Kidney epithelial cell (primary cell): ENCODE results near the gene CLSTN2. TPM values are rescaled to one million over a fixed set of nuclear protein-coding genes. Genes with fewer than 3 reads are reported as not detected.

ENCODE experiments used
- DNase-seq: peaks from one replicate; pipeline ENCODE4 v3.0.0-alpha.2; 2010; ENCODE audit warnings: low read depth
- H3K27me3 ChIP-seq: 2 replicates; pipeline ENCODE4 v1.6.0; 2011; ENCODE audit warnings: low read length; ENCODE audit not compliant: control insufficient read depth, insufficient read depth
- H3K36me3 ChIP-seq: 2 replicates; pipeline ENCODE4 v1.5.1; 2011; ENCODE audit warnings: low read length; ENCODE audit not compliant: control insufficient read depth, insufficient read depth
- H3K4me3 ChIP-seq: 2 replicates; pipeline ENCODE4 v1.5.1; 2011; ENCODE audit warnings: low read depth, mild to moderate bottlenecking, control low read depth, low read length
- total RNA-seq: library from RNA; depleted of rRNA; stranded (reverse); fragments of >200 nt; gene quantifications from 2 replicates; pipeline ENCODE4 v1.2.3, GENCODE V29; 2015
- TF ChIP-seq, protein P1 (sequence below): IDR thresholded peaks from 2 replicates; pipeline ENCODE4 v1.5.1; 2011; ENCODE audit warnings: mild to moderate bottlenecking, moderate library complexity, low read length, control low read depth, inconsistent platforms; ENCODE audit not compliant: insufficient read depth, poor library complexity, severe bottlenecking

Gene CLSTN2
- total RNA-seq, 1 donor from 2014 or later, result 10.9 TPM

GRCh38 chr3:140378571-140379340, 443.8 kb downstream of the CLSTN2 start:
- TF ChIP-seq, protein P1, sequence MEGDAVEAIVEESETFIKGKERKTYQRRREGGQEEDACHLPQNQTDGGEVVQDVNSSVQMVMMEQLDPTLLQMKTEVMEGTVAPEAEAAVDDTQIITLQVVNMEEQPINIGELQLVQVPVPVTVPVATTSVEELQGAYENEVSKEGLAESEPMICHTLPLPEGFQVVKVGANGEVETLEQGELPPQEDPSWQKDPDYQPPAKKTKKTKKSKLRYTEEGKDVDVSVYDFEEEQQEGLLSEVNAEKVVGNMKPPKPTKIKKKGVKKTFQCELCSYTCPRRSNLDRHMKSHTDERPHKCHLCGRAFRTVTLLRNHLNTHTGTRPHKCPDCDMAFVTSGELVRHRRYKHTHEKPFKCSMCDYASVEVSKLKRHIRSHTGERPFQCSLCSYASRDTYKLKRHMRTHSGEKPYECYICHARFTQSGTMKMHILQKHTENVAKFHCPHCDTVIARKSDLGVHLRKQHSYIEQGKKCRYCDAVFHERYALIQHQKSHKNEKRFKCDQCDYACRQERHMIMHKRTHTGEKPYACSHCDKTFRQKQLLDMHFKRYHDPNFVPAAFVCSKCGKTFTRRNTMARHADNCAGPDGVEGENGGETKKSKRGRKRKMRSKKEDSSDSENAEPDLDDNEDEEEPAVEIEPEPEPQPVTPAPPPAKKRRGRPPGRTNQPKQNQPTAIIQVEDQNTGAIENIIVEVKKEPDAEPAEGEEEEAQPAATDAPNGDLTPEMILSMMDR, result no peak
- Histone ChIP-seq H3K4me3 (no peak overlapping the region), H3K36me3 (no peaks in the 10 kb centered on the region), H3K27me3 (no peaks in the 10 kb centered on the region)
- DNase-seq, result no peak

DNA sequence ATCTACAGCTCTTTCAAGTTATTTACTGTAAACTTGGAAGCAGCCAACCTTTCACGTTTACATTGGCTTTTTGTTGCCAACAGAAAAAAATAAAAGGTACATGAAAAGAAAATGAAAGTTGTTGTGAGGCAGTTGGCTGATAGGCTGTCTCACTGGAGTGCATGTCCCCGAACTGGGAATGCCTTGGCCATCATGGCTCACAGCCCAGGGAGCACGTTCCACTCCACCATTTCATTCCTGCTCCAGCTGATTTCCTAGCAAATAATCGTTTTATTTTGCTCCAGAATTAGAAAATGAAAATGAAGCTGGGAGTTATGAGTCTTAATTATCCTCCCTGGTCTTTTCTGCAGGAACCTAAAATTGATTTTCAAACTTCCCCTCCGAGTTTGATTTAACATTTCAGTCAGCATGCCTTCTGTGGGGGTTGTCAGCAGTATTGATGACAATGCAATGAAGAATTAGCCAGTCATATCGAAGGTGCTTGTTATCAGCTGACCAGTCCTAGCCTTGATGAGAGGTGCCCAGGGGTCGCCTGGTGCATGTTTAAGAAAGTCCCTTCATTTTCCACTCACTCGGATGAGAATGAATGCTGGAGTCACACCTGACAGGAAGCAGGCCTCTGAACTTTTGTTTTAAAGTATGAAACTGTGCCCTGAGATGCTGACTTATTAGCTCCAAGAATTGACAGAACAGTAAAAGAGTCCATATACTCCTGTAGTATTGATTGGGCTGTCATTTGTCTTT, 449.2 kb downstream of the CLSTN2 start:
- TF ChIP-seq, protein P1, result no peak
- no peak for DNase-seq
- H3K27me3 ChIP-seq, result no peaks in the 10 kb centered on the region
- H3K36me3 ChIP-seq, result no peaks in the 10 kb centered on the region
- H3K4me3 ChIP-seq, result no peak overlapping the region

DNA sequence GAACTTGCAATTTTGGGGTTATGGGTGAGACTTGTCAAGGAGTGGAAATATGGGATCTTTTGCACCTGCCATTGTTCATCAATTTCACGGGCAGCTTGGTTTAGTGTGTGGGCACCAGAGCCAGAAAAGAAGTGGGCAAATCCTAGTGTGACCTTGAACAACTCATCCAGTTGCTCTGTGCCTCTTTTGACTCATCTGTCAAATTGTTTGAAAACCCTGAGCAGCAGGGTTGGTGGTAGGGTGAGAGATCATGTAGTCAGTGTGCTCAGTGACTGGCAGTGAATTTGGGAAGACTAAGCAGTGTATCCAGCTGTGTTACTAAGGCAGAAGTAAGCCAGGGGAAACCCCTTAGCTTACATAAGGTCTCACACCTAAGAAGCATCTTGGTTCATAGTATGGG, 449.9 kb downstream of the CLSTN2 start:
- H3K4me3 ChIP-seq, result no peak overlapping the region
- no peak for DNase-seq
- TF ChIP-seq, protein P1, result no peak
- no peaks in the 10 kb centered on the region for H3K27me3 ChIP-seq
- no peaks in the 10 kb centered on the region for H3K36me3 ChIP-seq

DNA sequence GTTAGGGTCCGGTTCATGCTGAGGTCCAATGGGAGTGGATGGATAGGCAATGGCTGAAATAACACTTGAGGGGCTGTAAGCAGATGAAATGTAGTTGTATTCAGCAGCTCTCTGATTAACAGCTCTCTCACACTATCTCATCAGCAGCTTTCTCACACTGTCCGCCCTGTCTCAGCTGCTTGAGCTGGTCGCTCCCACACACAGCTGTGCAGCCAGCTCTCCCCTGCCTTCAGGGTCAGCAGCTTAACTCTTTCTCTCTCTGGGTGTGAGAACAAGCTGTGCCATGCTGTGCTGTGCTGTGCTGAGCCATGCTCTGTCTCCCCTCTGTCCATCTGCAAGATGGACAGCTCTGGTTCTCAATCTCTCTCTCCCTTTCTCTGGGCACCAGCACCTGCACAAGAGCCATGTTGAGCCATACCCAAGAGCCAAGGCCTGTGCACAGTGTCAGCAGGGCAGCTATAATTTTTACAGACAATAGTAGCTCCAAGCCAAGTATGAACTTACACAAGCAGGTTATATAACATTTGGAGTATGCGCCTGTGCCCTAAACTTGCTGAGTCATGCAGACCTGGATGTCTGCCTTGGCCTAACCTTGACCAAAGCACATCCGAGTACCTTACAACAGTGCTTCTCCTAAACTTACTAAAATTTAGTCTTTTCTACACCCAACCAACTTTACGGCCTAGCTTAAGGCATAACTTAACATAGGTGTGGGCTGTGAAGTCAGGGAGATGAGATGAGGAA, 451.5 kb downstream of the CLSTN2 start:
- TF ChIP-seq, protein P1, result no peak
- H3K36me3 ChIP-seq, result no peaks in the 10 kb centered on the region
- no peak overlapping the region for H3K4me3 ChIP-seq
- no peak for DNase-seq
- H3K27me3 ChIP-seq, result no peaks in the 10 kb centered on the region

- H3K36me3 ChIP-seq, result no peaks in the 10 kb centered on the region
- no peaks in the 10 kb centered on the region for H3K27me3 ChIP-seq
- no peak overlapping the region for H3K4me3 ChIP-seq
- TF ChIP-seq, protein P1, result no peak
- DNase-seq, result no peak
Measured at GRCh38 chr3:140387244-140387643, 452.3 kb downstream of the CLSTN2 start.
